K562 (cell line): Measurements from ENCODE around the gene UBQLN3.

Experiments used
- EP300 ChIP-seq: IDR thresholded peaks from 2 replicates; pipeline ENCODE4 v1.6.1; 2012; ENCODE audit warnings: low read length, improper control_type of control experiment
- FOXK2 ChIP-seq, 2 experiments: fragments of 450-650 bp; IDR thresholded peaks in 1 of 2; conservative IDR thresholded peaks in 1 of 2; 2 replicates each; pipeline ENCODE4 v1.6.1; 2016; ENCODE audit warnings: low read depth in 2 of 2, mild to moderate bottlenecking in 1 of 2
- HLTF ChIP-seq: fragments of 450-650 bp; IDR thresholded peaks from 2 replicates; pipeline ENCODE4 v1.6.1; 2016
- SAFB ChIP-seq: fragments of 200-400 bp; formaldehyde crosslinking; IDR thresholded peaks from 2 replicates; pipeline ENCODE4 v1.6.1; 2017; ENCODE audit warnings: low read depth, low read length, borderline replicate concordance
- ZNF134 ChIP-seq: fragments of 250-450 bp; sonication (Bioruptor Pico); conservative IDR thresholded peaks from 2 replicates; pipeline ENCODE4 v1.4.0; 2020

GRCh38 chr11:5507177-5507932 lies 2.4 kb downstream of the UBQLN3 start:
- TF ChIP-seq FOXK2 (conservative IDR thresholded peaks at IDR 0.05 in 1 of 2, IDR thresholded peaks at IDR 0.05 in 1 of 2; ENCODE audit: low read depth in 2 of 2) = no peak
- TF ChIP-seq EP300 = no peak
- no peak for TF ChIP-seq HLTF
- TF ChIP-seq SAFB = no peak
- TF ChIP-seq ZNF134 = no peak
